ENCODE results near the gene PPP1R15B.

- TF ChIP-seq REST (IDR thresholded peaks at IDR 0.05; ENCODE audit: insufficient replicate concordance, low read depth): no peak
- TF ChIP-seq CTCF (IDR thresholded peaks at IDR 0.05; ENCODE audit: insufficient read depth, low read length): no peak
- no peak for TF ChIP-seq POLR2AphosphoS5 (IDR thresholded peaks at IDR 0.05; ENCODE audit: low read depth)
- no peak for TF ChIP-seq GABPA (IDR thresholded peaks at IDR 0.05; ENCODE audit: low read depth)
- no peak for TF ChIP-seq SPI1 (IDR thresholded peaks at IDR 0.05; ENCODE audit: borderline replicate concordance, low read depth)
These were observed 5.0 kb downstream of the PPP1R15B start for GRCh38 chr1:204406621-204407020.
